PC-3 (cell line): ENCODE measurements around the gene NDEL1.

Experiments used
- CTCF ChIP-seq: fragments of 300-600 bp; sonication (generic); conservative IDR thresholded peaks from 2 replicates; pipeline ENCODE4 v1.5.1; 2017; ENCODE audit warnings: antibody characterized with exemption, low read depth, mild to moderate bottlenecking, low read length
- EZH2 ChIP-seq: fragments of 300-600 bp; sonication (generic); IDR thresholded peaks from one replicate; pipeline ENCODE4 v1.6.1; 2017; ENCODE audit warnings: antibody characterized with exemption, mild to moderate bottlenecking, low read length; ENCODE audit not compliant: unreplicated experiment

- no peak for TF ChIP-seq CTCF
- no peak for TF ChIP-seq EZH2
Observed at GRCh38 chr17:8436169-8436843, 622 bp downstream of the NDEL1 start.
